HG02642 (cell line): ENCODE results near the gene DGAT2L6.
A peak's percentile ranks its signal among the peaks of the same experiment; 100 is the strongest.

Experiments
- ATAC-seq: cut with Tn5 transposase; IDR thresholded peaks from one replicate; pipeline ENCODE4 v1.9.1; 2021; ENCODE audit warnings: mild to moderate bottlenecking; ENCODE audit not compliant: unreplicated experiment, poor library complexity

Gene DGAT2L6, protein sequence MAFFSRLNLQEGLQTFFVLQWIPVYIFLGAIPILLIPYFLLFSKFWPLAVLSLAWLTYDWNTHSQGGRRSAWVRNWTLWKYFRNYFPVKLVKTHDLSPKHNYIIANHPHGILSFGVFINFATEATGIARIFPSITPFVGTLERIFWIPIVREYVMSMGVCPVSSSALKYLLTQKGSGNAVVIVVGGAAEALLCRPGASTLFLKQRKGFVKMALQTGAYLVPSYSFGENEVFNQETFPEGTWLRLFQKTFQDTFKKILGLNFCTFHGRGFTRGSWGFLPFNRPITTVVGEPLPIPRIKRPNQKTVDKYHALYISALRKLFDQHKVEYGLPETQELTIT

DNA sequence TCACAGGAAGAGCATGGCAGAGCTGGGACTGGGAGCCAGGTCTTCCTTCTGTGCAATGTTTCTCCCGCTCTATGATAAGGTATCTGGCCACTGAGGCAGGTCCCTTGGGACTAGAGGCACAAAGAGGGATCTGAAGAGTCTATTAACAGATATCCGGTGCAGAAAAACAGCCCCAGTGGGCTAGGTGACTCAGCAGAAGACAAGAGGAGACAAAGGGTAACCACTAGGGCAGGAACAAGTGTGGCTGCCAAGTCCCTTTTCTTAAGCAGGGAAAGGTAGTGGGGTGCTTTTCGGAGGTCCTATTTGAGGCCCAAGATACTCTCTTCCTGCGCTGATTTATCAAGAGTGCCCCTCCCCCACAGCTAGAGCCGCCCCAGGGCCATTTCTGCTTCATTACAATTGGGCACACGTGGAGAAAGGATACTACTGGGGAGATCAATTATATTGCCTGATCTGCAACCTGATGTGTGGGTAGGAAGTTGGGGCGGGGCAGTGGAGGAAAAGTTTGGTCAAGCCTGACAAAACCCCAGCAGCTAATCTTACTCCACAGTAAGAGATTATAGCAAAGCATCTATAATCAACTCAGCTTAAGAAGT, at the start of gene DGAT2L6:
DGAT2L6 (plus strand) TSS at position 546 of the 596 bp plus-strand sequence. CDS start 100 bp downstream, outside the sequence.
- peak; percentile 57 for ATAC-seq

DNA sequence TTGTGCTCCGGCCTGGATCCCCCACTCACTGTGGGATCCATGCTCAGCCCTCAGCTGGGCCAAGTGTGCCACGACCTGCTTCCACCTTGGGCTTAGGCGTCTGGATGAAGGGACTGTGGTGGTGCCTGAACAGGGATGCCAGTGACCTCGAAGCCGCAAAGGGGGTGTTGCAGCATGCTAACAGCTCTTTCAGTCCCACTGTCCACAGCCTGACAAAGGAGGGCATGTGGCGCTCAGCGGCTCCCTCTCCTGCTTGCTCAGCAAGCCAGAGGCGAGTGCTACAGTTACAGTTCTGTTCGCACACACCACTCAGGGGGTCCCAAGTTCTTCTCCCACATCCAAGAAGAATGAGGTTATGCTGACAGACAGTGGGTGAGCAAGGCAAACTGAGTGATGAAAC, 49.2 kb upstream of the DGAT2L6 start:
- no peak for ATAC-seq

DNA sequence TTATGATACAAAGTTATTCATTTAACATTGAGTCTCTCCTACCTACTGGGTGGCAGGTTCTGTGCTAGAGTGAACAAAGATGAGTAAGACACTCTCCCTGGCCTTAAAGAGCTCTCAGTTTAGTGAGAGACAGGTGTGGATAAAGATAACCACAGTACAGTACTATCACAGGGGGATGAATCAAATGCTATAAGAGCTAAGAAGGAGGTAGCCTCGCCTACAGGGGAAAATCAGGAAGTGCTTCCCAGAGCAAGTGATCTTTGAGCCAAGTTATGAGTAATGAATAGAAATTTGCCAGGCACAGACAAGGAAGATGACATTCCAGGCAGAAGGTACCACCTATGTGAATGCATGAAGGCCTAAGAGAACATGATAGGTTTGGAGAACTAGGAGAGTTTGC, 47.5 kb upstream of the DGAT2L6 start:
- ATAC-seq: no peak

DNA sequence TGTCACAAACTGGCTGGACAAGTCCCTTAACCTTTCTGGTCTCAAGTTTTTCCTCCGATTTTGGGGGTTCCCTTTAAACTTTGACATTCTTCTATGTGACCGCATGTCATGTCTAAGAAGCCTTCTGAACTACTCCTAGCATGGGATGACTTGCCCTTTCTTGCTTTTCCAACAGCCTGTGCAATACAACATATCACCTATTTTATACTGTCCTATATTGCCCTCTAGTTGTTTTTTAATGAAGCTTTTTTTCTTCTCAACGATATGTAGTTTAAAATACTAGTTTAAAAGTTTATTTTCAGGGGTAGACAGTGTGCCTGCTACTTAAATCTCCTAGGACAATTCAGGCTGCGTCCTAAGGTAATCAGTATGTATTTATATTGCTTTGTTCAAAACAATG, 45.1 kb upstream of the DGAT2L6 start:
- no peak for ATAC-seq

DNA sequence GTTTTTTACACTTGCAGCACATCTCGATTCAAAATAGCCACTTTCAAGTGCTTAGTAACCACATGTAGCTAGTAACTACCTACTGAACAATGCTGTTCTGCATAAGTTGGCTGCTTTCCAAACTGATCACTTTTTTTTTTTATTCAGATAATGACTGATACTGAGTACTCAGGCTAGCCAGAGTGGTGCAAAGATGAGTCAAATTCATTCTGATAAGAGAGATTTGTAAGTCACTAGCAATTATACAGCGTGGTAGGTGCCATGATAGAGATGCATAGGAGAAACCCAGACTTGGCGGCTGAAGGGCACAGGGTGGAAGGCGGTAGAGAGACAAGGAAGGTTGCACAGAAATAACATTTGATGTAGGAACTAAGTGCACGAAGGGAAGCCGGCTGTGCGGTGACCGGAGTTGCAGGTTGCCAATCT, 44.4 kb upstream of the DGAT2L6 start:
- no peak for ATAC-seq

DNA sequence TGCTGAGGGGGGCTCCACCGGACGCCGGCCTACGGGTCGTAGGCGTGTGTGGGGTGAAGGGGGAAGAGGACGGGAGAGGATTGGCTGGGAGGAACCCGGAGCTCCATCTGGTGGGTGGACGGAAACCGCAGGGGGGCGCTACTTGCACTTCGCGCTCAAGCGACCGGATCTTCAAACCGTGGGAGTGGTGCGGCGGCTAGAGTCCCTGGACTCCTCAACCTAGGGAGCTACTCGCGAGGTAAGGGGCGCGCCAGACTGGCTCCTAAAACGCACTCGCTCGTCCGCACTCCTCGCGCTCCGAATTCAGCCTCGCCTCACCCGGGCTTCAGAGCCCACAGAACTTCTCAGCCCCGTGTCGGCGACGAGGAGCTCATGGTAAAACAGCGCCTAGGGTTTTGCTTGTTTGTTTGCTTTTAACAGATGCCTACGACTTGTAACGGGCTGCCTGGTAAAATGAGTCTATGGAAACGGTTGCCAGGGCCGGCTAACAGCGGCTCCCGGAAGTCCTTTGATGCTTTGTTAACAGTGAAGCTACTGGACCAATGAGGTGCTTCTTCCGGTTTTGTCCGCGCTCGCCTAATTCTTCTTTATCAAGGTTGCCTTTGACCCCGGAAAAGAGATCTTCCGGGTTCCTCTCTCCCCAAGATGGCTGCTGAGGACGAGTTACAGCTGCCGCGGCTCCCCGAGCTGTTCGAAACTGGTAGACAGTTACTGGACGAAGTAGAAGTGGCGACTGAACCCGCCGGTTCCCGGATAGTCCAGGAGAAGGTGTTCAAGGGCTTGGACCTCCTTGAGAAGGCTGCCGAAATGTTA, 43.8 kb upstream of the DGAT2L6 start, which contains the start of gene IGBP1:
IGBP1 (plus strand) TSS at position 145 of the 813 bp plus-strand sequence; CDS start at position 646, 501 bp downstream.
- peak; percentile 93 for ATAC-seq

DNA sequence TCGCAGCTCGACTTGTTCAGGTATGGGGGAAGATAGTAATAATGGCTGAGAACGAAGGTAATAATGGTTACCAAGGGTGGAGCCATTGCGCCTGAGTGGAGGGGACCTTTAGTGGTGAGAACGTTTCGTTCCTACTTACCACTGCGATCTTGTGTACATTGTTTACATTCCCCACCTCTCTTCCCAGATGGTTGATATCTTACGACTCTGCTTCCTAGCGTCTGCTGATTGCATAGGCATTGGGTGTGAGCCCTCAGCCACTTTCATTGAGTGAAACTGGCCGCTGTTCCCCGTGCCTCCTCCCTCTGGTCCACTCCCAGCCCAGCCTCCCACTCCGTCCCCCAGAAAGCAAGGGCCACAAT, 43.2 kb upstream of the DGAT2L6 start:
- ATAC-seq: peak; percentile 26

DNA sequence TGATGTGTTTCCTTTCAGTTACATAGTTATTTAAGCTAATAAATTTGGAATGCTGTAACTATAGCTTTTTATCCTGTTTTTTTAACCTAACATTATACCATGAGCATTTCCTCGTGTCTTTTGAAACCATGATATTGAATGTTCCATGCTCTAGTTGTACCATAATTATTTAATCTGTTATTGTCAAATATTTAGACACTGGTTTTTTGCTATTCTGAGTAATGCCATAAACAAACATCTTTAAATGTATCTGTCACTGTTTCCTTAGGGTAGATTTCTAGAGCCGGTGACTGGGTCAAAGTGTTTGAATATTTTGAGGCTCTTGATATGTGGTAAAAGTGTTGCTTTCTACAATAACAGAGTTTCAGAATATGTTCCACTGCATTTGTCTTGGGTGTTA, 38.7 kb upstream of the DGAT2L6 start:
- no peak for ATAC-seq

DNA sequence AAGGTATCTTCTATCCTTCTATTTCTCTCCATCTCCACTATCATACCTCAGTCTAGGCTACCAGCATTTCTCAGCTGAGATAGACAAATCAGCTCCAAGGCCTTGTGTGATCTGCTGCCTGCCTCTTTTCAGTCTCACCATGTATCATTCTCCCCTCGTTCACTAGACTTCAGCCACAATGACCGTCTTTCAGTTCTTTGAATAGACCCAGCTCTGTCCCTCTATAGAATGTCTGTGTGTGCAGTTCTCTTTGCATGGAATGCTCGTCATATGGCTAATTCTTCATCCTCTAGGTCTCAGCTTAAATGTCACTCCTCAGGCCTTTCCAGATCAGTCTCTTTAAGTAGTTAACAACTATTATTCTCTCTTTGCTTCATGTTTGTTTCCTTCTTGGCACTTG, 37.5 kb upstream of the DGAT2L6 start:
- ATAC-seq: no peak

DNA sequence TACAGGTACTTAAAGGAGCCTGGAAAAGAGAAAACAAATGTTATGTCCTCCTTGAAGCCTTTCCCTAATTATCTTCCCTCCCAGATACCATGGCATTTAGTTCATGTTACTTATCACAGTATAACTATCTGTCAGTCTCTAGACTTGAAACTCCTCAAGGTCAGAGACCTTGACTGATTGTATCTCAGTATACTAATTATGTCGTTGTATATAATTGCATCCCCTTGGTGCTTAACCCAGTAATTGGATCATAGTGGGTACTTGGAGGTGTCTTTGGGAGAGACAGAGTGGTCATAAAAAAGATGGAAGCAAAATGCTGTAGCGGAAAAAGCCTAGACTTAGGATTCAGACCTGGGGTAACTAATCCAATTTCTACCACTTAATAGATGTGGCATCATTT, 35.9 kb upstream of the DGAT2L6 start:
- no peak for ATAC-seq

DNA sequence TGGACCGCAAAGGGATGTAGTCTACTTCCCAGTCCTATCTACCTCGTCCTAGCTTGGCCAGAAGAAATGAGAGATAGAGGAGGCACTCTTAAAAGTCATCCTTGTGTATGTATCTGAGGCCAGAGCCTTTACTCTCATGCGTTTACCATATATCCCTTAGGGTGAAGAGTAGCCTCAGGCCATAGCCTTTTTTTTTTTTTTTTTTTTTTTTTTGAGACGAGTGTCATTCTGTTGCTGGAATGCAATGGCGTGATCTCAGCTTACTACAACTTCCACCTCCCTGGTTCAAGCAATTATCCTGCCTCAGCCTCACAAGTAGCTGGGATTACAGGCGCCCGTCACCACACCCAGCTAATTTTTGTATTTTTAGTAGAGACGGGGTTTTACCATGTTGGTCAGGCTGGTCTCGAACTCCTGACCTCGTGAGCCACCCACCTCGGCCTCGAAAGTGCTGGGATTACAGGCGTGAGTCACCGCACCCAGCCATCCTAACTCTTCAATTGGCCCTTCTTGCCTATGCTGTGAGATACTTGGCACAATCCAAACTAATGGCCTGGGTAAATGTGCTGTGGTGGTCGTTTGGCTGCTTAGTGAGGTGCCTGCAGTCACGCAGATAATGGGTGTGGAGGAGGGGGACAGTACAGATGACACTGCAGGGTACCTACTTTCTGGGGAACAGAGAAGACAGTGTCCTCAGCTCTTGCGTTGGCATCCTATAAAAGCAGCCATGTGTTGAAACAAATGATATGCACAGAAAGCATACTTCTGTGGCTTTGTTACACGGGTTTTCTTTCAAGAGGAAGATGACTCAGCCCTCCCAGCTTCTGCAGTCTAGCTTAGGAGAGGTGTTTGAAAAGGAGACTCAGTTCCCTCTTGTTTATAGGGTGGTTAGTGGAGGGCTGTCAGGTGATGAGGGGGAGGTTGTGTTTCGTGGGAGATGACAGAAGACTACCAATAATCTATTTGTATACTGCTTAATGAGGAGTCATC, 10.4 kb upstream of the DGAT2L6 start:
- no peak for ATAC-seq

DNA sequence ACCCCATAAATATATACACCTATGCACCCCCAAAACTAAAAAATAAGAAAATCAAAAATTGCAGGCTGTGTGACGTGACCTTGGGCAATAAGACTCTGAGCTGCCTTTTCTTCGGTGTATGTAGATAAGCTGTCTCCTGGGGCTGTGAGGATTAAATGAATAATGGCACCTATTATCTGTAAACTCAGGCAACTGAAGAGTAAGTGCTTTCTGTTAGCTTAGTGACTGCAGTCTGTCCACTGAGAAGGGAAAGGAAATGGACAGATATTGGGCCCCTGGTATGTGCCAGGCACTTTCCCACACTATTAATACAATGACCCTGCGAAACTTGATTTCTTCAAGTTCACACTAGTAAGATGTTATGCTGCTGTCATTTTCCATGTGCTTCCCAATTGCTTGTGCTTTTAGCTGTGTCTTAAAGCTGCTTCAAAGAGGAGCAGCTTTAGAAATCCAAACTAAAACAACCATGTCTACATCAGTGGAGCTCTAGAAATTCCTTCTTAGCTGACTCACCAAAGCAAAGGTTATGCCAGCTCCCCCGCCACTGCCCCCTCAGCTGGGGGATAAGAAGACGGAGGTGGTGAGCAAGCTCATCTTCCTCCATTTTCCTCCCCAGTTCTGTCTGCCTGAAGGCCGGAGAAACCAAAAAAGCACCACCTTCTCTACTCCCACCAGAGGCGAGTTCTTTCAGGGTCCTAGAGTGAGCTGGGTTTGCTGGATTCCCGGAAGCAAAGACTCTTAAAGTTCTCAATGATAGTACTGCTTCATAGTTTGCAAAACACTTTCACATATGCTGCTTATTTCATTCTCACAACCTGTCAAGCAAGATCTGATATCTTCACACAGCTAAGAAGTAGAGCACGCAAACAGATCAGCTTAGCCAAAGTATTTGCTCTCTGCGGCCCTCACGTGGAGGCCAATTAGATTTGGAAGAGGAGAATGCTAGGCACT, 8.8 kb upstream of the DGAT2L6 start:
- no peak for ATAC-seq

DNA sequence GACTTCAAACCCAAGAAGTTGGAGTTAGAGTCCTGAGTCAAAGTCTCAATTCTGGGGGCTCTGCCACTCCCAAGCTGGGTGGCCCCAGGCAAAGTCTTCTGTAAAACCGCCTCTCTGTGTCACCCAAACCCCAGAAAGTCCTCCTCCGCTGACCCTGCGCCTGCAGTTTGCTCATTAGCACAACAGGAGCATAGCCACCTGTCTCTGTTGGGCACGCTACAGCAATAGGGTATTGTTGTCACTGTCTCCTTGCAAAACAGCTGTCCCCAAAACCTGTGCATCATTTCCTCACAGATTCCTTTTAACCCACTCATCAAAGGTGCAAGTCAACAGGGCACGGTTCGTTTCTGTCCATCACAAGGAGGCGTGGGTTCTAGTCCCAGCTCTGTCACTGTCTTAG, 8.0 kb upstream of the DGAT2L6 start:
- ATAC-seq: no peak

DNA sequence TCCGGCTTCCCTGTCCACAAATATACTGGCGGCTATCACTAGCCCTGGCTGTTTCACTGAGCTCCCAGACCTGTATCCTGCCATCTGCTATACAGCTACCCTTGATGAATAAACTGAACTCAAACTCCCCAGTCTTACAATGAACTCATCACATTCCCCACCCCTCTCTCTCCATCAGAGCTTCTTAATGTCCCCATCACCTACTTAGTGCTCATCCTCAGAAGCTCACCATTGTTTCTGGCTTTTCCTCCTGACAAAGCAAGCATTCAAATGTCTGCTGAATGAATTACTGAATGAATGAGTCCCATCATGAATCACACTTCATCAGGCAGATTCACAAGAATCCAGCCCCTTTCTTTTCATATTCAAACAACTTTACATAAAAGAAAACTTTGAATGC, 5.7 kb upstream of the DGAT2L6 start:
- ATAC-seq: no peak

DNA sequence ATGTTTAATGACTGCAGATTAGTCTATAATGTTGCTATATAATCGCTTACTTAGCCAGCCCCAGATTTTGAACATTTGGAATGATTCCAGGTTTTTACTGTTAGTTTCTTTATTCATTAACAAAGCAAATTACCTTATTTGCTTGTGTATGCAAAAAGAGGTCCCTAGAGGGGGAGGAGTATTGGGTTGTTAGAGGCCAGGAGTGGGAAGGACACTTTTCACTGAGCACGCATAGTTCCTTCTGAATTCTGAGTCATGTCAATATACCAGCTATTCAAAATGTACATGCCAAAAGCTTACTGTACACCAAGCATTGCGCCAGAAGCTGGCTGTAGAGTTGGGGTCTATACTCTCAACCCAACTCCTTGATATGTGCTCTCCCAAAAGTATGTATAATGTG, 5.1 kb upstream of the DGAT2L6 start:
- no peak for ATAC-seq

DNA sequence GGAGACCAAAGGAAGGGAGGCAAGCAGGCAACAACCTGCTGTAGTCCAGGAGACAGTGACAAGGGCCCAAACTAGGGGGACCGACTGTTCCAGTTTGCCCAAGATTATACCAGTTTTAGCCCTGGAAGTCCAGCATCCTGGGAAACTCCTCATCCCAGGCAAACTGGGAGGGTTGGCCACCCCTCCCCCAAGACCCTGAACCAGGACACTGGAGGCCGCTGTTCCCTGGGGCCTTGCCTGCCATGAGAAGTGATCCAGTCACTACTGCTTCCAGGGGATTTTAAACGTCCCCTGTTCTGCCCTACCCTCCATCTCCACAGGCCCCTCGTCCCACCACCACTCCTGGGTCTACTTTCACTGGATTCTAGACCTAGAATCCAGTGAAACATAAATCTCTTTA, 4.3 kb upstream of the DGAT2L6 start:
- no peak for ATAC-seq

DNA sequence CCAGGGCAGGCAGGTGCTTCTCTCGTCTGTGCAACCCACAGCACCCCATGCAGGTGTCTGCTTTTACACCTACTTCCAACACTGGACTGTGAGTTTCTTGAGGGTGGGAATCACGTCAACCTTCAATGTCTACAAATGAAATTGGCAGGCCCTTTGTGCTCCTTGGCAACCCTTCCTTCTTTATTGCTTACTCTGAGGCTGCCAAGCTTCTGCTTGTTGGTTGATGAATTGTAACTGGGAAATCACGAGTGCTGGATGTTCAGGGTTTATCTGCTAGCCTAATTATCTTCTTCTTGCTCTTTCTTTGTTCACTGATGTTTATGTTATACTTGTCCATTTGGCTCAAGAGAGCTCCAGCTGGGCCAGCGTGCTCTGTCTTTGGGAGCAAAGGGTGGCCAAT, 2.5 kb upstream of the DGAT2L6 start:
- ATAC-seq: no peak

DNA sequence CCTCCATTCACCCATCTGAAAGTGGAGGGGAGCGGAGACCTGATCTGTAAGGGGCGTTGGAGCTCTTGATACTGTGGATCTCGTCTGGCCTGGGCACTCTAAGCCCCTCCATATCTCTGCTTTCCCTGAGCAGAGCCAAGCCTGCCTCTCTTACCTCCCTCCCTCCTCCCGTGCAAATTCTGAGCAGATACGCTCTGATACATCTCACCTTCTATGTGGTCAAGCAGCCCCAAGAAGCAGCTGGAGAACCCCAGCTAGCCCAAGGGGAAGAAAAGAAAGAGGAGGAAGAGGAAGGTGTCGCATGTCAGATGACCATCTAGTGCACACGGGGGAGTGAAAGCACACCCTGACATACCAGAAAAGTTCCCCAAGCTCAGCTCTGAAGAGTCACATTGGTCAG, 1.9 kb upstream of the DGAT2L6 start:
- no peak for ATAC-seq

DNA sequence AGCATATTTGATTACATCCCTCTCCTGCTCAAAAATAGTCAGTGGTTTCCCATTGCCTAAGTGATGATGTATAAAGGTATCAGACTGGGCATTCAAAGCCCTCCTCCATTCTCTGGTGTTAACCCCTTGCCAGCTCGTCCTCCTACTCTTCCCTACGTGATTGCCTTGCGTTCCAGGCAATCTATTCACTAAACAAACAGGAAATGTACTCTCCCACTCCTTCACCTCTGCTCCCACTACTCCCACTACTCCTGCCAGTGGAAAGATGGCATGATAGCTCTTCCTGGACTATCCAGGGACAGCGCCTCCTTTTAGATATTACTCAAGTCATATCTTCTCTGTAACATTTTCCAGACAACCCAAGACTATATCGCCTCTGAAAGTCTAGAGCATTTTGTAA, 5.8 kb downstream of the DGAT2L6 start:
- ATAC-seq: no peak
